HepG2 (cell line): ENCODE data around the gene C11orf54. TPM values are rescaled to one million over a fixed set of nuclear protein-coding genes. Genes with fewer than 3 reads are reported as not detected.

Experiments
- CEBPB ChIP-seq: IDR thresholded peaks from 2 replicates; pipeline ENCODE4 v1.6.1; 2011; ENCODE audit warnings: low read depth, low read length, improper control_type of control experiment, borderline replicate concordance
- EHMT2 ChIP-seq: fragments of 200-600 bp; sonication (generic); IDR thresholded peaks from 2 replicates; pipeline ENCODE4 v1.7.0; 2017; ENCODE audit warnings: antibody characterized with exemption, low read depth, low read length, borderline replicate concordance
- HHEX ChIP-seq: IDR thresholded peaks from 2 replicates; pipeline ENCODE4 v1.6.1; 2016; ENCODE audit warnings: control low read depth
- KDM3A ChIP-seq: IDR thresholded peaks from 2 replicates; pipeline ENCODE4 v1.6.1; 2018; ENCODE audit warnings: low read depth, missing compliant biosample characterization
- MED8 ChIP-seq: sonication (generic); formaldehyde crosslinking; IDR thresholded peaks from 2 replicates; pipeline ENCODE4 v1.8.1; 2023; ENCODE audit warnings: mild to moderate bottlenecking, missing genetic modification reagents; ENCODE audit not compliant: insufficient replicate concordance
- NCOA1 ChIP-seq: sonication (generic); formaldehyde crosslinking; IDR thresholded peaks from 2 replicates; pipeline ENCODE4 v1.9.0; 2021; ENCODE audit warnings: missing genetic modification reagents
- TAF1 ChIP-seq: sonication (generic); formaldehyde crosslinking; IDR thresholded peaks from 2 replicates; pipeline ENCODE4 v1.4.0; 2020; ENCODE audit warnings: missing genetic modification reagents
- TOE1 ChIP-seq: sonication (generic); formaldehyde crosslinking; IDR thresholded peaks from 2 replicates; pipeline ENCODE4 v1.4.0; 2020; ENCODE audit warnings: mild to moderate bottlenecking, missing genetic modification reagents
- ZBTB7B ChIP-seq: sonication (generic); formaldehyde crosslinking; IDR thresholded peaks from 2 replicates; pipeline ENCODE4 v1.4.0; 2020; ENCODE audit warnings: missing genetic modification reagents
- ZNF235 ChIP-seq: sonication (generic); formaldehyde crosslinking; IDR thresholded peaks from 2 replicates; pipeline ENCODE4 v1.8.1; 2023; ENCODE audit warnings: mild to moderate bottlenecking, missing genetic modification reagents, borderline replicate concordance
- ZNF572 ChIP-seq: sonication (generic); formaldehyde crosslinking; IDR thresholded peaks from 2 replicates; pipeline ENCODE4 v1.5.1; 2020; ENCODE audit warnings: mild to moderate bottlenecking, missing genetic modification reagents
- ZNF749 ChIP-seq: sonication (generic); formaldehyde crosslinking; IDR thresholded peaks from 2 replicates; pipeline ENCODE4 v1.8.0; 2022; ENCODE audit warnings: mild to moderate bottlenecking, missing genetic modification reagents, moderate library complexity, borderline replicate concordance
- ZNF790 ChIP-seq: sonication (generic); formaldehyde crosslinking; IDR thresholded peaks from 2 replicates; pipeline ENCODE4 v1.8.0; 2022; ENCODE audit warnings: missing genetic modification reagents, mild to moderate bottlenecking, borderline replicate concordance
- polyA plus RNA-seq, 8 experiments: library from polyadenylated mRNA; depleted of rRNA in 3 of 8; stranded (reverse) in 7 of 8; unstranded in 1 of 8; fragments of >200 nt; fragmentation: Illumina TruSeq in 4 of 8; extraction: Trizol in 4 of 8; gene quantifications; 2 replicates each; pipeline versions ENCODE4 v1.2.1 to v1.2.3, GENCODE V29; 2011 to 2016; ENCODE audit warnings: low read depth in 4 of 8, missing spikeins in 1 of 8, mixed read lengths in 1 of 8; ENCODE audit not compliant: insufficient read depth in 1 of 8
- total RNA-seq, 5 experiments: library from RNA; depleted of rRNA; stranded (reverse); fragments of >200 nt; fragmentation: Illumina TruSeq; extraction: Trizol; gene quantifications; 2 replicates each; pipeline ENCODE4 v1.2.3, GENCODE V29; 2016; ENCODE audit warnings: low read depth in 1 of 5
- TF ChIP-seq, protein P1 (sequence below), 2 experiments: sonication (generic) in 1 of 2; formaldehyde crosslinking in 1 of 2; IDR thresholded peaks; 2 replicates each; pipeline versions ENCODE4 v1.4.0 to v1.6.1; 2018 to 2020; ENCODE audit warnings: missing genetic modification reagents in 2 of 2, borderline replicate concordance in 1 of 2, low read depth in 1 of 2, mild to moderate bottlenecking in 1 of 2, missing biosample characterization in 1 of 2
- TF ChIP-seq, protein P2 (sequence below): sonication (generic); formaldehyde crosslinking; IDR thresholded peaks from 2 replicates; pipeline ENCODE4; 2020; ENCODE audit warnings: missing genetic modification reagents, mild to moderate bottlenecking, borderline replicate concordance
- TF ChIP-seq, protein P3 (sequence below): sonication (generic); formaldehyde crosslinking; IDR thresholded peaks from 2 replicates; pipeline ENCODE4 v1.5.0; 2020; ENCODE audit warnings: mild to moderate bottlenecking, missing genetic modification reagents
- TF ChIP-seq, protein P4 (sequence below): sonication (generic); formaldehyde crosslinking; IDR thresholded peaks from 2 replicates; pipeline ENCODE4 v1.5.0; 2020; ENCODE audit warnings: mild to moderate bottlenecking, missing genetic modification reagents, borderline replicate concordance
- TF ChIP-seq, protein P5 (sequence below): conservative IDR thresholded peaks from 2 replicates; pipeline ENCODE4 v1.6.1; 2018; ENCODE audit warnings: missing genetic modification reagents
- TF ChIP-seq, protein P6 (sequence below): sonication (generic); formaldehyde crosslinking; IDR thresholded peaks from 2 replicates; pipeline ENCODE4 v1.8.0; 2023; ENCODE audit warnings: mild to moderate bottlenecking, missing genetic modification reagents

C11orf54 gene
- total and polyA plus RNA-seq, 2 of the 13 experiments (the other 11 are each of a cell fraction or from before 2014, with no cell fraction given): 42.7 to 50.1 TPM

DNA sequence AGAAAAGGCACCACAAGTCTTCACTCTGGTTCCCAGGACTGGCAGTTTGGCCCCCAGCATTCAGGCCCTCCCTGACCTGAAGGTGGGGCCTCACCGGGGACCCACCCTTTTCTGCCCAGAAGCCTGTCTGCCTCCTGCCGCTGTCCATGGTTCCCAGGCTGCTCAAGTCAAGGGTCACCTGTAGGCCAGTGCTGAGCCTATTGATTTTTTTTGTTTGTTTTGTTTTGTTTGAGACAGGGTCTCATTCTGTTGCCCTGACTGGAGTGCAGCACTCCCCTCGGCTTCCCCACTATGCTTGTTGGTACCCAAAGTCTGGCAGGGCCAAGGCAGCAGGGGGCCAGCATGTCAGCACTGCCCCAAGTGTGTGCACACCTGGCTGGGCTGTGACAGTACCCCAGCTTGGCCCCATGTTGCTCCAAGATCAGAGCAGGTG lies 31.6 kb downstream of the C11orf54 start (continued):
- TF ChIP-seq, protein P1, sequence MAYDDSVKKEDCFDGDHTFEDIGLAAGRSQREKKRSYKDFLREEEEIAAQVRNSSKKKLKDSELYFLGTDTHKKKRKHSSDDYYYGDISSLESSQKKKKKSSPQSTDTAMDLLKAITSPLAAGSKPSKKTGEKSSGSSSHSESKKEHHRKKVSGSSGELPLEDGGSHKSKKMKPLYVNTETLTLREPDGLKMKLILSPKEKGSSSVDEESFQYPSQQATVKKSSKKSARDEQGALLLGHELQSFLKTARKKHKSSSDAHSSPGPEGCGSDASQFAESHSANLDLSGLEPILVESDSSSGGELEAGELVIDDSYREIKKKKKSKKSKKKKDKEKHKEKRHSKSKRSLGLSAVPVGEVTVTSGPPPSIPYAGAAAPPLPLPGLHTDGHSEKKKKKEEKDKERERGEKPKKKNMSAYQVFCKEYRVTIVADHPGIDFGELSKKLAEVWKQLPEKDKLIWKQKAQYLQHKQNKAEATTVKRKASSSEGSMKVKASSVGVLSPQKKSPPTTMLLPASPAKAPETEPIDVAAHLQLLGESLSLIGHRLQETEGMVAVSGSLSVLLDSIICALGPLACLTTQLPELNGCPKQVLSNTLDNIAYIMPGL (CRISPR knock-in tag; IDR thresholded peaks at IDR 0.05; ENCODE audit: borderline replicate concordance in 1 of 2, low read depth in 1 of 2): peak in 1 of 2 experiments; percentile 38; a peak in 1 of 4 replicates
- TF ChIP-seq, protein P2, sequence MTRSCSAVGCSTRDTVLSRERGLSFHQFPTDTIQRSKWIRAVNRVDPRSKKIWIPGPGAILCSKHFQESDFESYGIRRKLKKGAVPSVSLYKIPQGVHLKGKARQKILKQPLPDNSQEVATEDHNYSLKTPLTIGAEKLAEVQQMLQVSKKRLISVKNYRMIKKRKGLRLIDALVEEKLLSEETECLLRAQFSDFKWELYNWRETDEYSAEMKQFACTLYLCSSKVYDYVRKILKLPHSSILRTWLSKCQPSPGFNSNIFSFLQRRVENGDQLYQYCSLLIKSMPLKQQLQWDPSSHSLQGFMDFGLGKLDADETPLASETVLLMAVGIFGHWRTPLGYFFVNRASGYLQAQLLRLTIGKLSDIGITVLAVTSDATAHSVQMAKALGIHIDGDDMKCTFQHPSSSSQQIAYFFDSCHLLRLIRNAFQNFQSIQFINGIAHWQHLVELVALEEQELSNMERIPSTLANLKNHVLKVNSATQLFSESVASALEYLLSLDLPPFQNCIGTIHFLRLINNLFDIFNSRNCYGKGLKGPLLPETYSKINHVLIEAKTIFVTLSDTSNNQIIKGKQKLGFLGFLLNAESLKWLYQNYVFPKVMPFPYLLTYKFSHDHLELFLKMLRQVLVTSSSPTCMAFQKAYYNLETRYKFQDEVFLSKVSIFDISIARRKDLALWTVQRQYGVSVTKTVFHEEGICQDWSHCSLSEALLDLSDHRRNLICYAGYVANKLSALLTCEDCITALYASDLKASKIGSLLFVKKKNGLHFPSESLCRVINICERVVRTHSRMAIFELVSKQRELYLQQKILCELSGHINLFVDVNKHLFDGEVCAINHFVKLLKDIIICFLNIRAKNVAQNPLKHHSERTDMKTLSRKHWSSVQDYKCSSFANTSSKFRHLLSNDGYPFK: no peak
- TF ChIP-seq ZNF235: peak; percentile 93
- peak; percentile 87; the same call in 1 of the 2 replicates for TF ChIP-seq ZBTB7B (CRISPR knock-in tag)
- no peak for TF ChIP-seq TAF1 (CRISPR knock-in tag)
- TF ChIP-seq, protein P3, sequence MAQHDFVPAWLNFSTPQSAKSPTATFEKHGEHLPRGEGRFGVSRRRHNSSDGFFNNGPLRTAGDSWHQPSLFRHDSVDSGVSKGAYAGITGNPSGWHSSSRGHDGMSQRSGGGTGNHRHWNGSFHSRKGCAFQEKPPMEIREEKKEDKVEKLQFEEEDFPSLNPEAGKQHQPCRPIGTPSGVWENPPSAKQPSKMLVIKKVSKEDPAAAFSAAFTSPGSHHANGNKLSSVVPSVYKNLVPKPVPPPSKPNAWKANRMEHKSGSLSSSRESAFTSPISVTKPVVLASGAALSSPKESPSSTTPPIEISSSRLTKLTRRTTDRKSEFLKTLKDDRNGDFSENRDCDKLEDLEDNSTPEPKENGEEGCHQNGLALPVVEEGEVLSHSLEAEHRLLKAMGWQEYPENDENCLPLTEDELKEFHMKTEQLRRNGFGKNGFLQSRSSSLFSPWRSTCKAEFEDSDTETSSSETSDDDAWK (CRISPR knock-in tag): no peak
- TF ChIP-seq, protein P4, sequence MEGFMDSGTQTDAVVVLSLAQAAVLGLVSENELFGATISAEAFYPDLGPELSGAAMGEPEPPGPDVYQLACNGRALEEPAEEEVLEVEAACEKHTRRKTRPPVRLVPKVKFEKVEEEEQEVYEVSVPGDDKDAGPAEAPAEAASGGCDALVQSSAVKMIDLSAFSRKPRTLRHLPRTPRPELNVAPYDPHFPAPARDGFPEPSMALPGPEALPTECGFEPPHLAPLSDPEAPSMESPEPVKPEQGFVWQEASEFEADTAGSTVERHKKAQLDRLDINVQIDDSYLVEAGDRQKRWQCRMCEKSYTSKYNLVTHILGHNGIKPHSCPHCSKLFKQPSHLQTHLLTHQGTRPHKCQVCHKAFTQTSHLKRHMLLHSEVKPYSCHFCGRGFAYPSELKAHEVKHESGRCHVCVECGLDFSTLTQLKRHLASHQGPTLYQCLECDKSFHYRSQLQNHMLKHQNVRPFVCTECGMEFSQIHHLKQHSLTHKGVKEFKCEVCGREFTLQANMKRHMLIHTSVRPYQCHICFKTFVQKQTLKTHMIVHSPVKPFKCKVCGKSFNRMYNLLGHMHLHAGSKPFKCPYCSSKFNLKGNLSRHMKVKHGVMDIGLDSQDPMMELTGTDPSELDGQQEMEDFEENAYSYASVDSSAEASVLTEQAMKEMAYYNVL: no peak; the same call in 1 of the 2 replicates
- TF ChIP-seq, protein P5, sequence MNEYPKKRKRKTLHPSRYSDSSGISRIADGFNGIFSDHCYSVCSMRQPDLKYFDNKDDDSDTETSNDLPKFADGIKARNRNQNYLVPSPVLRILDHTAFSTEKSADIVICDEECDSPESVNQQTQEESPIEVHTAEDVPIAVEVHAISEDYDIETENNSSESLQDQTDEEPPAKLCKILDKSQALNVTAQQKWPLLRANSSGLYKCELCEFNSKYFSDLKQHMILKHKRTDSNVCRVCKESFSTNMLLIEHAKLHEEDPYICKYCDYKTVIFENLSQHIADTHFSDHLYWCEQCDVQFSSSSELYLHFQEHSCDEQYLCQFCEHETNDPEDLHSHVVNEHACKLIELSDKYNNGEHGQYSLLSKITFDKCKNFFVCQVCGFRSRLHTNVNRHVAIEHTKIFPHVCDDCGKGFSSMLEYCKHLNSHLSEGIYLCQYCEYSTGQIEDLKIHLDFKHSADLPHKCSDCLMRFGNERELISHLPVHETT: no peak
- no peak for TF ChIP-seq HHEX (CRISPR knock-in tag)
- TF ChIP-seq KDM3A (CRISPR knock-in tag): 0 out of 2 replicates have a peak, but pooled peaks have one; percentile 54
- TF ChIP-seq TOE1 (CRISPR knock-in tag): peak; percentile 90; the same call in 1 of the 2 replicates
- peak; percentile 96 for TF ChIP-seq EHMT2
- no peak for TF ChIP-seq NCOA1
- no peak for TF ChIP-seq ZNF790
- TF ChIP-seq, protein P6, sequence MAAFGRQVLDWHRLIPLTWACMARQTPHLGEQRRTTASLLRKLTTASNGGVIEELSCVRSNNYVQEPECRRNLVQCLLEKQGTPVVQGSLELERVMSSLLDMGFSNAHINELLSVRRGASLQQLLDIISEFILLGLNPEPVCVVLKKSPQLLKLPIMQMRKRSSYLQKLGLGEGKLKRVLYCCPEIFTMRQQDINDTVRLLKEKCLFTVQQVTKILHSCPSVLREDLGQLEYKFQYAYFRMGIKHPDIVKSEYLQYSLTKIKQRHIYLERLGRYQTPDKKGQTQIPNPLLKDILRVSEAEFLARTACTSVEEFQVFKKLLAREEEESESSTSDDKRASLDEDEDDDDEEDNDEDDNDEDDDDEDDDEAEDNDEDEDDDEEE (CRISPR knock-in tag): no peak
- TF ChIP-seq ZNF749 (CRISPR knock-in tag): no peak
- TF ChIP-seq CEBPB: no peak
- no peak for TF ChIP-seq MED8 (CRISPR knock-in tag)
- TF ChIP-seq ZNF572 (CRISPR knock-in tag): no peak
